GM23248 (cell line): ENCODE results near the gene KCNJ6. TPM values are rescaled to one million over a fixed set of nuclear protein-coding genes. Genes with fewer than 3 reads are reported as not detected.

Experiments used
- DNase-seq: peaks from one replicate; pipeline ENCODE4 v3.0.0-alpha.2; 2015
- H2AFZ ChIP-seq: fragments of 200-600 bp; sonication (generic); 2 replicates; pipeline ENCODE4 v1.6.1; 2016; ENCODE audit warnings: antibody characterized with exemption
- H3F3A ChIP-seq: fragments of 200-600 bp; sonication (generic); 2 replicates; pipeline ENCODE4 v1.6.1; 2016; ENCODE audit warnings: mild to moderate bottlenecking, antibody characterized with exemption, mixed run types; ENCODE audit not compliant: insufficient read depth
- H3K27ac ChIP-seq: fragments of 200-600 bp; sonication (generic); 2 replicates; pipeline ENCODE4 v1.5.1; 2016; ENCODE audit warnings: mild to moderate bottlenecking
- H3K27me3 ChIP-seq: fragments of 200-600 bp; sonication (generic); replicated peaks from 2 replicates; pipeline ENCODE4 v1.6.1; 2016; ENCODE audit warnings: mild to moderate bottlenecking; ENCODE audit not compliant: insufficient read depth
- H3K36me3 ChIP-seq: fragments of 200-600 bp; sonication (generic); 2 replicates; pipeline ENCODE4 v1.6.1; 2016; ENCODE audit warnings: low read depth, mild to moderate bottlenecking
- H3K4me1 ChIP-seq: fragments of 200-600 bp; sonication (generic); 2 replicates; pipeline ENCODE4 v1.6.1; 2016; ENCODE audit warnings: mild to moderate bottlenecking; ENCODE audit not compliant: insufficient read depth
- H3K4me2 ChIP-seq: fragments of 200-600 bp; sonication (generic); one replicate; pipeline ENCODE4 v1.6.1; 2016; ENCODE audit warnings: mild to moderate bottlenecking; ENCODE audit not compliant: unreplicated experiment
- H3K4me3 ChIP-seq: fragments of 200-600 bp; sonication (generic); 2 replicates; pipeline ENCODE4 v1.5.1; 2016; ENCODE audit warnings: mild to moderate bottlenecking
- H3K79me2 ChIP-seq: fragments of 200-600 bp; sonication (generic); 2 replicates; pipeline ENCODE4 v1.6.1; 2016; ENCODE audit warnings: mild to moderate bottlenecking; ENCODE audit not compliant: insufficient read depth
- H3K9ac ChIP-seq: fragments of 200-600 bp; sonication (generic); 2 replicates; pipeline ENCODE4 v1.6.1; 2016; ENCODE audit warnings: mild to moderate bottlenecking
- H3K9me2 ChIP-seq: fragments of 200-600 bp; sonication (generic); 2 replicates; pipeline ENCODE4 v1.6.1; 2016; ENCODE audit warnings: mixed run types, mild to moderate bottlenecking, moderate library complexity; ENCODE audit not compliant: insufficient read depth
- H3K9me3 ChIP-seq: fragments of 200-600 bp; sonication (generic); one replicate; pipeline ENCODE4 v1.6.1; 2017; ENCODE audit warnings: low read depth
- H4K20me1 ChIP-seq: fragments of 200-600 bp; sonication (generic); 2 replicates; pipeline ENCODE4 v1.6.0; 2016; ENCODE audit not compliant: insufficient read depth
- EZH2 ChIP-seq: fragments of 200-600 bp; sonication (generic); IDR thresholded peaks from 2 replicates; pipeline ENCODE4 v1.6.1; 2018; ENCODE audit warnings: antibody characterized with exemption, mild to moderate bottlenecking; ENCODE audit not compliant: insufficient read depth, poor library complexity, severe bottlenecking
- EZH2phosphoT487 ChIP-seq: fragments of 200-600 bp; sonication (generic); IDR thresholded peaks from 2 replicates; pipeline ENCODE4 v1.6.1; 2018; ENCODE audit warnings: antibody characterized with exemption, moderate library complexity, mild to moderate bottlenecking, low read depth; ENCODE audit not compliant: insufficient read depth
- WGBS, 2 experiments: methylation state at CpG; one replicate each; pipeline ENCODE4 v1.1.6; 2015 to 2017; ENCODE audit warnings: low lambda C conversion rate in 2 of 2, low coverage in 1 of 2; ENCODE audit errors: missing lambda C conversion rate in 2 of 2; 5-methylcytosine and 5-hydroxymethylcytosine counted together
- in situ Hi-C: fragments of 300-500 bp; cut with MboI; formaldehyde crosslinking; loops from 2 replicates; pipeline ENCODE4 v1.15.0; 2020
- polyA plus RNA-seq: library from polyadenylated mRNA; unstranded; fragments of >200 nt; fragmentation: Nextera tagmentation; extraction: Ambion mirVana; gene quantifications from 2 replicates; pipeline ENCODE4 v1.2.1, GENCODE V29; 2016
- total RNA-seq: library from RNA; depleted of rRNA; stranded (reverse); fragments of >200 nt; shearing (Covaris generic); gene quantifications from 2 replicates; pipeline ENCODE4 v1.2.3, GENCODE V29; 2014

Gene KCNJ6
- total and polyA plus RNA-seq, 2 experiments from 2014 or later, result 0.11 TPM; not detected in 1

- in situ Hi-C loops, result no loop called here
- no peak overlapping the region for H3K4me2 ChIP-seq
- H3K9me3 ChIP-seq, result no peaks in the 10 kb centered on the region
- TF ChIP-seq EZH2phosphoT487 (no peak), EZH2 (no peak)
- no peaks in the 10 kb centered on the region for H3K79me2 ChIP-seq
- H3K9me2 ChIP-seq, result no peaks in the 10 kb centered on the region
- H3K36me3 ChIP-seq, result no peaks in the 10 kb centered on the region
- no peak overlapping the region for H3K27ac ChIP-seq
- no peaks in the 10 kb centered on the region for H3K4me1 ChIP-seq
- DNase-seq, result no peak
- 34 to 37% methylated on average over 5 of the region's 5 CpGs for WGBS, 2 experiments
- no peak overlapping the region for H3K9ac ChIP-seq
- peaks cover 54% of the 10 kb centered on the region for H3K27me3 ChIP-seq
- H3F3A ChIP-seq, result no peaks in the 10 kb centered on the region
- no peak overlapping the region for H2AFZ ChIP-seq
- H4K20me1 ChIP-seq, result no peaks in the 10 kb centered on the region
- H3K4me3 ChIP-seq, result no peak overlapping the region
Measured at GRCh38 chr21:37896788-37897187, 19.5 kb downstream of the KCNJ6 start.

- Histone ChIP-seq H3K4me3 (no peak overlapping the region), H3K9ac (no peak overlapping the region), H3K4me1 (no peaks in the 10 kb centered on the region), H2AFZ (no peak overlapping the region), H3K9me3 (no peaks in the 10 kb centered on the region), H3K27me3 (peaks cover 20% of the 10 kb centered on the region; the same call in 1 of the 2 replicates), H3K9me2 (peaks cover 2% of the 10 kb centered on the region; the same call in 1 of the 2 replicates), H3K27ac (no peak overlapping the region), H3K4me2 (no peak overlapping the region), H3F3A (no peaks in the 10 kb centered on the region), H3K79me2 (no peaks in the 10 kb centered on the region), H4K20me1 (no peaks in the 10 kb centered on the region), H3K36me3 (no peaks in the 10 kb centered on the region)
- 56 to 62% methylated on average over 2 of the region's 2 CpGs for WGBS, 2 experiments
- TF ChIP-seq EZH2phosphoT487 (no peak), EZH2 (no peak)
- no peak for DNase-seq
- in situ Hi-C loops, result no loop called here
Measured at GRCh38 chr21:37891972-37892371, 24.3 kb downstream of the KCNJ6 start.

GRCh38 chr21:37888659-37889058 lies 27.6 kb downstream of the KCNJ6 start:
- Histone ChIP-seq H3K79me2 (no peaks in the 10 kb centered on the region), H3K4me2 (no peak overlapping the region)
- in situ Hi-C loops, result no loop called here

GRCh38 chr21:37886726-37887299 lies 29.4 kb downstream of the KCNJ6 start:
- Histone ChIP-seq H4K20me1 (no peaks in the 10 kb centered on the region), H3F3A (no peaks in the 10 kb centered on the region), H3K27ac (no peak overlapping the region), H3K79me2 (no peaks in the 10 kb centered on the region), H3K9ac (no peak overlapping the region), H2AFZ (no peak overlapping the region), H3K4me3 (no peak overlapping the region), H3K9me3 (no peaks in the 10 kb centered on the region), H3K4me2 (no peak overlapping the region), H3K9me2 (peaks cover 2% of the 10 kb centered on the region; the same call in 1 of the 2 replicates), H3K36me3 (no peaks in the 10 kb centered on the region), H3K27me3 (no peaks in the 10 kb centered on the region), H3K4me1 (no peaks in the 10 kb centered on the region)
- in situ Hi-C loops, result no loop called here
- TF ChIP-seq EZH2phosphoT487 (no peak), EZH2 (no peak)
- DNase-seq, result no peak
- WGBS, 2 experiments, result 64 to 73% methylated on average over 3 of the region's 3 CpGs

More at GRCh38 chr21:37888659-37889058, 27.6 kb downstream of the KCNJ6 start:
- Histone ChIP-seq H3K27me3 (0 out of 2 replicates have a peak, but pooled peaks cover 3% of the 10 kb centered on the region), H3K9me2 (peaks cover 2% of the 10 kb centered on the region; the same call in 1 of the 2 replicates), H3K4me1 (no peaks in the 10 kb centered on the region), H3K9me3 (no peaks in the 10 kb centered on the region), H4K20me1 (no peaks in the 10 kb centered on the region), H3K9ac (no peak overlapping the region), H3K27ac (no peak overlapping the region), H3F3A (no peaks in the 10 kb centered on the region), H2AFZ (no peak overlapping the region), H3K4me3 (no peak overlapping the region), H3K36me3 (no peaks in the 10 kb centered on the region)
- 50 to 55% methylated on average over 6 of the region's 6 CpGs for WGBS, 2 experiments
- no peak for TF ChIP-seq EZH2
- TF ChIP-seq EZH2phosphoT487, result no peak
- DNase-seq, result no peak
